HEK293 (cell line): Measurements from ENCODE around the gene OR13J1.

Source experiments
- HOXA7 ChIP-seq: sonication (generic); formaldehyde crosslinking; IDR thresholded peaks from 2 replicates; pipeline ENCODE4 v1.8.1; 2022; ENCODE audit warnings: missing genetic modification reagents, borderline replicate concordance
- HOXC10 ChIP-seq: sonication (generic); formaldehyde crosslinking; IDR thresholded peaks from 2 replicates; pipeline ENCODE4 v1.8.1; 2023; ENCODE audit warnings: mild to moderate bottlenecking, missing genetic modification reagents
- KLF1 ChIP-seq: fragments of 450-650 bp; formaldehyde crosslinking; IDR thresholded peaks from 2 replicates; pipeline ENCODE4 v1.5.1; 2016; ENCODE audit warnings: missing biosample characterization, missing genetic modification characterization
- KLF7 ChIP-seq: fragments of 450-650 bp; formaldehyde crosslinking; IDR thresholded peaks from 2 replicates; pipeline ENCODE4 v1.5.1; 2016; ENCODE audit warnings: missing biosample characterization, missing genetic modification characterization, borderline replicate concordance
- KLF8 ChIP-seq: fragments of 450-650 bp; formaldehyde crosslinking; IDR thresholded peaks from 2 replicates; pipeline ENCODE4 v1.5.1; 2016; ENCODE audit warnings: missing biosample characterization, missing genetic modification characterization
- MEIS1 ChIP-seq: sonication (generic); formaldehyde crosslinking; IDR thresholded peaks from 2 replicates; pipeline ENCODE4 v1.8.1; 2022; ENCODE audit warnings: missing genetic modification reagents, mild to moderate bottlenecking, borderline replicate concordance
- MZF1 ChIP-seq: fragments of 450-650 bp; formaldehyde crosslinking; IDR thresholded peaks from 2 replicates; pipeline ENCODE4 v1.5.1; 2017; ENCODE audit warnings: missing biosample characterization, missing genetic modification characterization, borderline replicate concordance
- OSR2 ChIP-seq: fragments of 450-650 bp; formaldehyde crosslinking; IDR thresholded peaks from 2 replicates; pipeline ENCODE4 v1.5.1; 2016; ENCODE audit warnings: missing biosample characterization, missing genetic modification characterization
- REPIN1 ChIP-seq: fragments of 450-650 bp; formaldehyde crosslinking; IDR thresholded peaks from 2 replicates; pipeline ENCODE4 v1.5.1; 2017; ENCODE audit warnings: missing biosample characterization, missing genetic modification characterization, low read depth
- SALL2 ChIP-seq: fragments of 450-650 bp; formaldehyde crosslinking; IDR thresholded peaks from 2 replicates; pipeline ENCODE4 v1.5.0; 2017; ENCODE audit warnings: missing biosample characterization, mild to moderate bottlenecking, missing genetic modification characterization, borderline replicate concordance
- SCRT2 ChIP-seq: fragments of 450-650 bp; formaldehyde crosslinking; IDR thresholded peaks from 2 replicates; pipeline ENCODE4 v1.5.1; 2016; ENCODE audit warnings: missing biosample characterization, missing genetic modification characterization
- SETDB1 ChIP-seq: IDR thresholded peaks from one replicate; pipeline ENCODE4 v1.6.1; 2017; ENCODE audit warnings: mild to moderate bottlenecking, low read length, moderate library complexity, mixed read lengths; ENCODE audit not compliant: insufficient read length
- WT1 ChIP-seq: fragments of 450-650 bp; formaldehyde crosslinking; IDR thresholded peaks from 2 replicates; pipeline ENCODE4 v1.5.1; 2016; ENCODE audit warnings: missing biosample characterization, missing genetic modification characterization
- ZBTB17 ChIP-seq: fragments of 450-650 bp; formaldehyde crosslinking; IDR thresholded peaks from 2 replicates; pipeline ENCODE4 v1.5.1; 2016; ENCODE audit warnings: missing biosample characterization, missing genetic modification characterization
- ZBTB49 ChIP-seq: fragments of 450-650 bp; formaldehyde crosslinking; IDR thresholded peaks from 2 replicates; pipeline ENCODE4 v1.5.1; 2016; ENCODE audit warnings: missing biosample characterization, missing genetic modification characterization, low read depth
- ZBTB7A ChIP-seq: fragments of 450-650 bp; formaldehyde crosslinking; IDR thresholded peaks from 2 replicates; pipeline ENCODE4 v1.5.1; 2016; ENCODE audit warnings: low read depth, missing biosample characterization, missing genetic modification characterization
- ZFP37 ChIP-seq: fragments of 450-650 bp; formaldehyde crosslinking; IDR thresholded peaks from 2 replicates; pipeline ENCODE4 v1.5.1; 2016; ENCODE audit warnings: missing biosample characterization, missing genetic modification characterization
- ZFP41 ChIP-seq: fragments of 450-650 bp; formaldehyde crosslinking; IDR thresholded peaks from 2 replicates; pipeline ENCODE4 v1.5.1; 2016; ENCODE audit warnings: missing biosample characterization, missing genetic modification characterization, borderline replicate concordance
- ZNF16 ChIP-seq: fragments of 450-650 bp; formaldehyde crosslinking; IDR thresholded peaks from 2 replicates; pipeline ENCODE4 v1.5.1; 2016; ENCODE audit warnings: low read depth, missing biosample characterization, missing genetic modification characterization
- ZNF169 ChIP-seq: fragments of 450-650 bp; formaldehyde crosslinking; IDR thresholded peaks from 2 replicates; pipeline ENCODE4 v1.5.1; 2016; ENCODE audit warnings: missing biosample characterization, missing genetic modification characterization
- ZNF391 ChIP-seq: fragments of 450-650 bp; formaldehyde crosslinking; IDR thresholded peaks from 2 replicates; pipeline ENCODE4 v1.5.1; 2016; ENCODE audit warnings: low read depth, missing biosample characterization, missing genetic modification characterization, borderline replicate concordance
- ZNF394 ChIP-seq: fragments of 450-650 bp; formaldehyde crosslinking; IDR thresholded peaks from 2 replicates; pipeline ENCODE4 v1.5.1; 2016; ENCODE audit warnings: missing biosample characterization, missing genetic modification characterization, mild to moderate bottlenecking, moderate library complexity, borderline replicate concordance
- ZNF416 ChIP-seq: fragments of 450-650 bp; formaldehyde crosslinking; IDR thresholded peaks from 2 replicates; pipeline ENCODE4 v1.5.1; 2016; ENCODE audit warnings: missing biosample characterization, missing genetic modification characterization
- ZNF433 ChIP-seq: fragments of 450-650 bp; formaldehyde crosslinking; IDR thresholded peaks from 2 replicates; pipeline ENCODE4 v1.5.1; 2016; ENCODE audit warnings: missing biosample characterization, missing genetic modification characterization, low read depth
- ZNF544 ChIP-seq: fragments of 450-650 bp; formaldehyde crosslinking; IDR thresholded peaks from 2 replicates; pipeline ENCODE4 v1.5.0; 2017; ENCODE audit warnings: missing biosample characterization, missing genetic modification characterization
- ZNF585B ChIP-seq: fragments of 450-650 bp; formaldehyde crosslinking; IDR thresholded peaks from 2 replicates; pipeline ENCODE4 v1.5.1; 2016; ENCODE audit warnings: missing biosample characterization, missing genetic modification characterization
- ZNF600 ChIP-seq: fragments of 450-650 bp; formaldehyde crosslinking; IDR thresholded peaks from 2 replicates; pipeline ENCODE4 v1.5.1; 2016; ENCODE audit warnings: missing biosample characterization, missing genetic modification characterization
- ZNF664 ChIP-seq: fragments of 450-650 bp; formaldehyde crosslinking; IDR thresholded peaks from 2 replicates; pipeline ENCODE4 v1.5.1; 2016; ENCODE audit warnings: missing biosample characterization, missing genetic modification characterization
- ZNF785 ChIP-seq: fragments of 450-650 bp; formaldehyde crosslinking; IDR thresholded peaks from 2 replicates; pipeline ENCODE4 v1.5.1; 2016; ENCODE audit warnings: missing biosample characterization, missing genetic modification characterization
- ZNF792 ChIP-seq: fragments of 450-650 bp; formaldehyde crosslinking; IDR thresholded peaks from 2 replicates; pipeline ENCODE4 v1.5.1; 2016; ENCODE audit warnings: missing biosample characterization, missing genetic modification characterization
- ZSCAN16 ChIP-seq: fragments of 450-650 bp; formaldehyde crosslinking; IDR thresholded peaks from 2 replicates; pipeline ENCODE4 v1.5.1; 2016; ENCODE audit warnings: missing biosample characterization, missing genetic modification characterization
- ZSCAN18 ChIP-seq: fragments of 450-650 bp; formaldehyde crosslinking; IDR thresholded peaks from 2 replicates; pipeline ENCODE4 v1.5.1; 2016; ENCODE audit warnings: missing biosample characterization, missing genetic modification characterization
- TF ChIP-seq, protein P1 (sequence below): fragments of 450-650 bp; formaldehyde crosslinking; IDR thresholded peaks from 2 replicates; pipeline ENCODE4 v1.5.1; 2017; ENCODE audit warnings: missing biosample characterization, missing genetic modification characterization
- TF ChIP-seq, protein P2 (sequence below): fragments of 450-650 bp; formaldehyde crosslinking; IDR thresholded peaks from 2 replicates; pipeline ENCODE4 v1.5.1; 2016; ENCODE audit warnings: missing biosample characterization, missing genetic modification characterization

The OR13J1 gene

DNA sequence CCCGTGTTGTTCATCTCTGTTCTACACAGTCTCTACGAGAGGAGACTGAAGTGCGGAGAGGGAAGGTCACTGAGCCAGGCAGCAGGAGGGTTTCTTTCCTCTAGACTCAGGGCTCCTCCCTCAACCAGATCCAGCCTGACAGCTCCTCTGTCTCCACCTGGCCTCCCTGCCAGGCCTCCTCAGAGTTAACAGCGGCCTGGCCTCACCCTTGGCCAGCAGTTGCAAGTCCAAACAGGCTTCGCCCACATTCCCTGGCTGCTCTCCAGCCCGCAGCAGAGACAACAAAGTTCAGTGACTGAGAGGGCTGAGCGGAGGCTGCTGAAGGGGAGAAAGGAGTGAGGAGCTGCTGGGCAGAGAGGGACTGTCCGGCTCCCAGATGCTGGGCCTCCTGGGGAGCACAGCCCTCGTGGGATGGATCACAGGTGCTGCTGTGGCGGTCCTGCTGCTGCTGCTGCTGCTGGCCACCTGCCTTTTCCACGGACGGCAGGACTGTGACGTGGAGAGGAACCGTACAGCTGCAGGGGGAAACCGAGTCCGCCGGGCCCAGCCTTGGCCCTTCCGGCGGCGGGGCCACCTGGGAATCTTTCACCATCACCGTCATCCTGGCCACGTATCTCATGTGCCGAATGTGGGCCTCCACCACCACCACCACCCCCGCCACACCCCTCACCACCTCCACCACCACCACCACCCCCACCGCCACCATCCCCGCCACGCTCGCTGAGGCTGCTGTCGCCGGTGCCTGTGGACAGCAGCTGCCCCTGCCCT, 35.9 kb upstream of the OR13J1 start, which contains the start of gene HRCT1 (continued):
- TF ChIP-seq ZBTB7A (tag by site-specific recombination) (no peak), ZSCAN16 (tag by site-specific recombination) (no peak), SCRT2 (tag by site-specific recombination) (no peak), SALL2 (tag by site-specific recombination) (no peak), ZNF600 (tag by site-specific recombination) (no peak), WT1 (tag by site-specific recombination) (peak; percentile 72), ZNF585B (tag by site-specific recombination) (no peak), ZFP37 (no peak), KLF8 (no peak; the same call in 1 of the 2 replicates), ZNF391 (tag by site-specific recombination) (no peak), ZBTB17 (tag by site-specific recombination) (no peak; the same call in 1 of the 2 replicates), ZNF394 (tag by site-specific recombination) (peak; percentile 66; the same call in 1 of the 2 replicates), ZNF16 (tag by site-specific recombination) (no peak), ZNF416 (tag by site-specific recombination) (no peak), ZNF169 (tag by site-specific recombination) (no peak), ZNF544 (no peak), ZFP41 (no peak), HOXC10 (CRISPR knock-in tag) (no peak), ZSCAN18 (tag by site-specific recombination) (no peak), ZNF664 (tag by site-specific recombination) (no peak), SETDB1 (no peak), OSR2 (tag by site-specific recombination) (peak; percentile 31; the same call in 1 of the 2 replicates), HOXA7 (no peak), MZF1 (tag by site-specific recombination) (no peak), KLF1 (tag by site-specific recombination) (peak; percentile 82), ZBTB49 (tag by site-specific recombination) (no peak), KLF7 (tag by site-specific recombination) (no peak), ZNF785 (tag by site-specific recombination) (no peak), ZNF433 (tag by site-specific recombination) (no peak), ZNF792 (tag by site-specific recombination) (no peak), MEIS1 (CRISPR knock-in tag) (no peak), REPIN1 (tag by site-specific recombination) (no peak)
- TF ChIP-seq, protein P1, sequence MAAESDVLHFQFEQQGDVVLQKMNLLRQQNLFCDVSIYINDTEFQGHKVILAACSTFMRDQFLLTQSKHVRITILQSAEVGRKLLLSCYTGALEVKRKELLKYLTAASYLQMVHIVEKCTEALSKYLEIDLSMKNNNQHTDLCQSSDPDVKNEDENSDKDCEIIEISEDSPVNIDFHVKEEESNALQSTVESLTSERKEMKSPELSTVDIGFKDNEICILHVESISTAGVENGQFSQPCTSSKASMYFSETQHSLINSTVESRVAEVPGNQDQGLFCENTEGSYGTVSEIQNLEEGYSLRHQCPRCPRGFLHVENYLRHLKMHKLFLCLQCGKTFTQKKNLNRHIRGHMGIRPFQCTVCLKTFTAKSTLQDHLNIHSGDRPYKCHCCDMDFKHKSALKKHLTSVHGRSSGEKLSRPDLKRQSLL (tag by site-specific recombination), result no peak
- TF ChIP-seq, protein P2, sequence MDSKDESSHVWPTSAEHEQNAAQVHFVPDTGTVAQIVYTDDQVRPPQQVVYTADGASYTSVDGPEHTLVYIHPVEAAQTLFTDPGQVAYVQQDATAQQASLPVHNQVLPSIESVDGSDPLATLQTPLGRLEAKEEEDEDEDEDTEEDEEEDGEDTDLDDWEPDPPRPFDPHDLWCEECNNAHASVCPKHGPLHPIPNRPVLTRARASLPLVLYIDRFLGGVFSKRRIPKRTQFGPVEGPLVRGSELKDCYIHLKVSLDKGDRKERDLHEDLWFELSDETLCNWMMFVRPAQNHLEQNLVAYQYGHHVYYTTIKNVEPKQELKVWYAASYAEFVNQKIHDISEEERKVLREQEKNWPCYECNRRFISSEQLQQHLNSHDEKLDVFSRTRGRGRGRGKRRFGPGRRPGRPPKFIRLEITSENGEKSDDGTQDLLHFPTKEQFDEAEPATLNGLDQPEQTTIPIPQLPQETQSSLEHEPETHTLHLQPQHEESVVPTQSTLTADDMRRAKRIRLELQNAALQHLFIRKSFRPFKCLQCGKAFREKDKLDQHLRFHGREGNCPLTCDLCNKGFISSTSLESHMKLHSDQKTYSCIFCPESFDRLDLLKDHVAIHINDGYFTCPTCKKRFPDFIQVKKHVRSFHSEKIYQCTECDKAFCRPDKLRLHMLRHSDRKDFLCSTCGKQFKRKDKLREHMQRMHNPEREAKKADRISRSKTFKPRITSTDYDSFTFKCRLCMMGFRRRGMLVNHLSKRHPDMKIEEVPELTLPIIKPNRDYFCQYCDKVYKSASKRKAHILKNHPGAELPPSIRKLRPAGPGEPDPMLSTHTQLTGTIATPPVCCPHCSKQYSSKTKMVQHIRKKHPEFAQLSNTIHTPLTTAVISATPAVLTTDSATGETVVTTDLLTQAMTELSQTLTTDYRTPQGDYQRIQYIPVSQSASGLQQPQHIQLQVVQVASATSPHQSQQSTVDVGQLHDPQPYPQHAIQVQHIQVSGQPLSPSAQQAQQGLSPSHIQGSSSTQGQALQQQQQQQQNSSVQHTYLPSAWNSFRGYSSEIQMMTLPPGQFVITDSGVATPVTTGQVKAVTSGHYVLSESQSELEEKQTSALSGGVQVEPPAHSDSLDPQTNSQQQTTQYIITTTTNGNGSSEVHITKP (tag by site-specific recombination), result no peak
